HG02852 (cell line): ENCODE data around the gene VCP.
"Not testable (repeated sequence)": the region's sequence is repeated elsewhere in the genome, so short reads cannot be mapped to it uniquely, and the experiment has no call there.

ENCODE experiments used
- ATAC-seq: cut with Tn5 transposase; IDR thresholded peaks from one replicate; pipeline ENCODE4 v1.9.1; 2021; ENCODE audit warnings: mild to moderate bottlenecking, moderate library complexity; ENCODE audit not compliant: unreplicated experiment

The VCP gene

DNA sequence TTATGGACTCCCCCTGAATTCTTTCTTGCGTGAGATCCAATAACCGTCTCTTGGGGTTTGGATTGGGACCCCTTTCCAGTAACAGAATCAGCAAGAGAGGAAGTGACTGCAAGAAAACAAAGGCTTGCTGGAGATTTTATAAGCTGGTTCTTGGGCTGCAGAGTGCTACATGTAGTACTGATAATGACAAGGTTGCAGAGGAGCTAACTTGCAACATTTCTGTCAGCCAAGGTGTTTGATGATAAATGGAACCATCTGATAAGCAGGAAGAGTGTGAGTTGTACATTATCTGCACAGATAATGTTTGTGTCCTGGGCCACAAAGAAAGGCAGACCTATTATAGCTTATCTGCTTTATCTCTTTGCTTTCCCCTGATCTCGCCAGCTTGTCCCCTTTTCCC lies 45.8 kb downstream of the VCP start:
- no peak for ATAC-seq

GRCh38 chr9:35023443-35023842 lies 49.0 kb downstream of the VCP start:
- ATAC-seq: not testable (repeated sequence)

GRCh38 chr9:35014517-35014916 lies 57.9 kb downstream of the VCP start:
- no peak for ATAC-seq

- no peak for ATAC-seq
These were observed 62.0 kb downstream of the VCP start for GRCh38 chr9:35010351-35010958.
